Measurements from ENCODE around the gene SLC12A8. TPM values are rescaled to one million over a fixed set of nuclear protein-coding genes. Genes with fewer than 3 reads are reported as not detected.

Gene SLC12A8
- total and polyA plus RNA-seq, 3 donors from 2014 or later: 10.3 to 21.0 (median 12.3) TPM

DNA sequence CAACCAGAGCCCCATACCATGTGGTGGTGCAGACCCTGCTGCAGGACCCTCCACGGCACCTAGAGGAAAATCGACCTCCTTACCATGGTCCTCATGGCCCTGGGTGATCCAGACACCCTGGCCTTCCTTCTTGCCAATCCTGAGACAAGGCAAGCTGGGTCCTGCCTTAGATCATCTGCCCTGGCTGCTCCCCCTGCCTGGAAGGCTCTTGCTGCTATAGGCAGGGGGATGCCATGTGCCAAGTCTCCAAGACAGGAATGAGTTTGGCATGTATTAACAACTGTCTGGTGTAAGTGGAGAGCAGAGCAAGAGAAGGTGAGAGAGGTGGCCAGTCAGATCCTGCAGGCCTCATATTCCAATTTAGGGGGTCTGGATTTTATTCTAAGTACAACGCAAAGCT lies 164.3 kb downstream of the SLC12A8 start:
- Histone ChIP-seq H3K4me3 (no peak overlapping the region), H3K9me3 (no peaks in the 10 kb centered on the region), H3K27me3 (no peaks in the 10 kb centered on the region), H3K36me3 (ENCODE audit: low read depth, missing control alignments) (no peaks in the 10 kb centered on the region), H3K4me1 (peaks cover 45% of the 10 kb centered on the region), H3K27ac (no peak overlapping the region)
- intact Hi-C loops (cut with DNase I; ENCODE audit: low total_unique reads): no loop called here
- TF ChIP-seq POLR2A (IDR thresholded peaks at IDR 0.05): no peak
- TF ChIP-seq, protein P1, sequence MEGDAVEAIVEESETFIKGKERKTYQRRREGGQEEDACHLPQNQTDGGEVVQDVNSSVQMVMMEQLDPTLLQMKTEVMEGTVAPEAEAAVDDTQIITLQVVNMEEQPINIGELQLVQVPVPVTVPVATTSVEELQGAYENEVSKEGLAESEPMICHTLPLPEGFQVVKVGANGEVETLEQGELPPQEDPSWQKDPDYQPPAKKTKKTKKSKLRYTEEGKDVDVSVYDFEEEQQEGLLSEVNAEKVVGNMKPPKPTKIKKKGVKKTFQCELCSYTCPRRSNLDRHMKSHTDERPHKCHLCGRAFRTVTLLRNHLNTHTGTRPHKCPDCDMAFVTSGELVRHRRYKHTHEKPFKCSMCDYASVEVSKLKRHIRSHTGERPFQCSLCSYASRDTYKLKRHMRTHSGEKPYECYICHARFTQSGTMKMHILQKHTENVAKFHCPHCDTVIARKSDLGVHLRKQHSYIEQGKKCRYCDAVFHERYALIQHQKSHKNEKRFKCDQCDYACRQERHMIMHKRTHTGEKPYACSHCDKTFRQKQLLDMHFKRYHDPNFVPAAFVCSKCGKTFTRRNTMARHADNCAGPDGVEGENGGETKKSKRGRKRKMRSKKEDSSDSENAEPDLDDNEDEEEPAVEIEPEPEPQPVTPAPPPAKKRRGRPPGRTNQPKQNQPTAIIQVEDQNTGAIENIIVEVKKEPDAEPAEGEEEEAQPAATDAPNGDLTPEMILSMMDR (IDR thresholded peaks at IDR 0.05): no peak
- WGBS, 2 donors: 90 to 100% methylated on average over 3 of the region's 3 CpGs
- no peak for DNase-seq

DNA sequence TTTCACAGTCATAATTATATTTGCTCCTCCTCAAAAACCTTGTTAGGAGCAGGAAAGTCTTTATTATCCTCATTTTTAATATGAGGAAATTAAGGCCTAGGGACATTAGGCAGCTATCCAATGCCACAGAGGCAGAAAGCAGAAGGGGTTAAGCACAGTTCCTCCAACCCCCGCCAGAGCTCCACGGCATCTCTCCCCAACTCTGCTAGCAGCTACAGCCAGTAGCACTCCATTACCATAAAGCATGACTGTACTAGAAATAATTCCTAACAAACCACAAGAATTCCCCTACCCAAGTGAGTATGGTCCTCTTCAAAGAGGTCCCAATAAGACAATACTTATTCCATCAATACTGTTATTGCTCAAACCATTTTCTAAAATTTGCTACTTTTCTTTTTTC lies 166.6 kb downstream of the SLC12A8 start:
- Histone ChIP-seq H3K4me3 (no peak overlapping the region), H3K4me1 (peaks cover 30% of the 10 kb centered on the region), H3K27ac (no peak overlapping the region), H3K27me3 (no peaks in the 10 kb centered on the region), H3K36me3 (ENCODE audit: low read depth, missing control alignments) (no peaks in the 10 kb centered on the region), H3K9me3 (no peaks in the 10 kb centered on the region)
- intact Hi-C loops (cut with DNase I; ENCODE audit: low total_unique reads): no loop called here
- WGBS, 2 donors: 55 to 70% methylated on average over 2 of the region's 2 CpGs
- TF ChIP-seq, protein P1 (IDR thresholded peaks at IDR 0.05): no peak
- TF ChIP-seq POLR2A (IDR thresholded peaks at IDR 0.05): no peak
- DNase-seq: no peak

DNA sequence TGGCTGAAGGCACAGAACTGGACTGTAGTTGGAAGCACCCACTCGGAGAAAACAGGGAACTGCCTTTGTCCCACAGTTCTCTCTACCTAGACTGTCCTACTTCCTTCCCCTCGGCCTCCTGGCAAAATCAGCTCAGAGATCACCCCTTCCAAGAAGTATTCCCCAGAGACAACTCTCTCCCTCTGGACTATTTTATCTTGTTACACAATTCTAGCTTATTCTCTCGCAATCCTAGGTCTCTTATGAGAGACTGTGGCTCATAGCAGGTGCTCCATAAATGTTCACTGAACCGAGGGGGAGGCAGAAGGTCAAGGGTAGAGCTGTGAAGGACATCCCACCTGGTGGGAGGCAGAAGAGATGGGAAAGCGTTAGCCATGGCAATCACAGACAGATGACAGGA lies 167.4 kb downstream of the SLC12A8 start:
- Histone ChIP-seq H3K36me3 (ENCODE audit: low read depth, missing control alignments) (no peaks in the 10 kb centered on the region), H3K27me3 (no peaks in the 10 kb centered on the region), H3K4me3 (no peak overlapping the region), H3K4me1 (peaks cover 33% of the 10 kb centered on the region), H3K27ac (peak overlapping the region in 1 of 2 donors; percentile 43), H3K9me3 (no peaks in the 10 kb centered on the region)
- intact Hi-C loops (cut with DNase I; ENCODE audit: low total_unique reads): no loop called here
- DNase-seq: no peak
- 71 to 74% methylated on average over 5 of the region's 5 CpGs for WGBS, 2 donors
- TF ChIP-seq, protein P1 (IDR thresholded peaks at IDR 0.05): no peak
- TF ChIP-seq POLR2A (IDR thresholded peaks at IDR 0.05): no peak

DNA sequence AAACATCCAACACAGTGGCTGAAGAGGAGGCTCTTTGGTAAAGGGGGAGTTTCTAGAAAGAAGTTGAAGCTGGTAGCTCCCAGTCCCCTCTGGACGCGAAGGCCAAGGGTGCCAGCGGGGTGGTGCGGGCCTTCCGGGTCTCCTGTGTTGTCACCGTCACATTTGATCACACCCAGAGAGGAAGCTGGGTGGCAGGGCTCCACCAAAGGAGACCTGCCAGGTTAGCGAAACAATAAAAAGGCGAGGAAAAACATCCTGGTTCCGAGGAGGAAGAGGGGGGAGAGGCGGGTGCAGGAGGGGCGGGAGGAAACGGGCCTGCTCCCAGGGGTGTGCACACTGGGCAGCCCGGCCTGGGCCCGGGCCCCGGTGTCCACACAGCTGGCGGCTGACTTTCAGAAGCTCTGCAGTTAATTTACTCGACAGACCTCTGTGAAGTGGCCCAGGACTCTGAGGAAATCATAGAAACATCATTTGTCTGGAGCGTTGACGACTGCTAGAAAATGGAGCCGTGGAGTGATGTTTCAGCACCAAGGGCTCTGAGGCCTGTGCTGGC lies 168.9 kb downstream of the SLC12A8 start:
- H3K36me3 ChIP-seq (ENCODE audit: low read depth, missing control alignments): no peaks in the 10 kb centered on the region
- peak overlapping the region; percentile 81 for H3K27ac ChIP-seq
- H3K27me3 ChIP-seq: no peaks in the 10 kb centered on the region
- DNase-seq: no peak
- intact Hi-C loops (cut with DNase I; ENCODE audit: low total_unique reads): no loop called here
- H3K4me3 ChIP-seq: no peak overlapping the region
- TF ChIP-seq POLR2A (IDR thresholded peaks at IDR 0.05): no peak
- WGBS, 2 donors: 64 to 75% methylated on average over 20 of the region's 20 CpGs
- peaks cover 46% of the 10 kb centered on the region for H3K4me1 ChIP-seq
- no peaks in the 10 kb centered on the region for H3K9me3 ChIP-seq

DNA sequence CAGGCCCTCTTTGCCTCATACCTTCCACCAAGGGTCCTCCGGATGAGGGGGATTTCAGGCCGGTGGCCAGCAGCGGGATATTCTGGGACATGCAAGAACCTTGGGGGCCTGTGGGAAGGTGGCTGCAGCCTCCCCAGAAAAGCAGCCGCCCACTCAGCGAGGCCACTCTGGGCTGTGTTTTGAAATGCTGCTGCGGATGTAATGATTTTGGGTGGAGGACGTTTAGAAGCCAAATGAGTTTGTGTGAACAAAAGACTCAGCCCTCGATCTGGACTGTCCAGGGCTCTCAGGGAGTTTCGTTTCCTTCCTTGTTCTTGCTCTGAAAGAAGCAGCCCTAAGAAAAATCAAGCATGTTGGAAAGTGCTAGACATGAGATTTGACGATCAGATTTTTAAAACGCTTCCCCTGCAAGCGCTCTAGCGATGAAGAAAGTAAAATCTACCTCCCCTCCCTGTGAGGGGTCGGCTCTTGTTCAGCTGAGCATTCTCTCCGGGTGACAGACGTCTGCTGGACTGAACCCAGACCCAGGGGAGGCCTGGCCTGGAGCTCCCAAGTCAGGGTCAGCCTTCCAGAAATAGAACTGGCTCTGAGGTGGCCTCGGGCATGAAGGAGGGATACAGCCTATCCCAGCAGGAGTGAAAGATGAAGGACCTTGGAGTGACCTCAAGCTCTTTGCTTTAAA lies 169.7 kb downstream of the SLC12A8 start:
- H3K4me1 ChIP-seq: peaks cover 51% of the 10 kb centered on the region
- peak; percentile 72 for DNase-seq
- peak overlapping the region; percentile 81 for H3K27ac ChIP-seq
- no peak for TF ChIP-seq POLR2A (IDR thresholded peaks at IDR 0.05)
- TF ChIP-seq, protein P1 (IDR thresholded peaks at IDR 0.05): no peak
- H3K27me3 ChIP-seq: no peaks in the 10 kb centered on the region
- intact Hi-C loops (cut with DNase I; ENCODE audit: low total_unique reads): no loop called here
- no peaks in the 10 kb centered on the region for H3K9me3 ChIP-seq
- 35 to 43% methylated on average over 13 to 17 of the region's 17 CpGs for WGBS, 2 donors
- no peak overlapping the region for H3K4me3 ChIP-seq
- no peaks in the 10 kb centered on the region for H3K36me3 ChIP-seq (ENCODE audit: low read depth, missing control alignments)
